ENCODE results near the gene CHADL.
"Not testable (repeated sequence)": the region's sequence is repeated elsewhere in the genome, so short reads cannot be mapped to it uniquely, and the experiment has no call there.

CHADL gene

GRCh38 chr22:41181349-41182241 lies 59.1 kb downstream of the CHADL start:
- Histone ChIP-seq H3F3A (ENCODE audit: low read depth) (no peaks in the 10 kb centered on the region; the same call in 1 of the 2 replicates), H3K9me2 (replicated peaks; ENCODE audit: low read depth, low read length) (no peaks in the 10 kb centered on the region), H3K9ac (ENCODE audit: low read depth, low read length, poor library complexity, severe bottlenecking) (no peak overlapping the region), H2AFZ (ENCODE audit: low read length) (no peak overlapping the region), H3K4me1 (ENCODE audit: insufficient read depth, low read length, poor library complexity, severe bottlenecking) (no peaks in the 10 kb centered on the region), H4K20me1 (ENCODE audit: insufficient read depth, low read length, poor library complexity, severe bottlenecking) (no peaks in the 10 kb centered on the region), H3K4me3 (ENCODE audit: low read length, poor library complexity, severe bottlenecking) (no peak overlapping the region), H3K4me2 (ENCODE audit: low read depth, low read length, poor library complexity, severe bottlenecking) (no peak overlapping the region), H3K9me3 (ENCODE audit: insufficient read depth, low read depth, low read length) (no peaks in the 10 kb centered on the region), H3K36me3 (ENCODE audit: insufficient read depth, low read length) (peaks cover 35% of the 10 kb centered on the region; the same call in 1 of the 2 replicates), H3K27me3 (ENCODE audit: insufficient read depth, low read length, poor library complexity, severe bottlenecking) (no peaks in the 10 kb centered on the region), H3K79me2 (ENCODE audit: insufficient read depth, low read length) (no peaks in the 10 kb centered on the region)
- no peak for TF ChIP-seq CTCF (conservative IDR thresholded peaks at IDR 0.05; ENCODE audit: low read length)
- no peak for TF ChIP-seq EZH2phosphoT487 (IDR thresholded peaks at IDR 0.05; ENCODE audit: borderline replicate concordance)

GRCh38 chr22:41180926-41181325 lies 59.8 kb downstream of the CHADL start:
- Histone ChIP-seq H3K9ac (ENCODE audit: low read depth, low read length, poor library complexity, severe bottlenecking) (no peak overlapping the region), H3K9me2 (replicated peaks; ENCODE audit: low read depth, low read length) (no peaks in the 10 kb centered on the region), H2AFZ (ENCODE audit: low read length) (no peak overlapping the region), H3K9me3 (ENCODE audit: insufficient read depth, low read depth, low read length) (no peaks in the 10 kb centered on the region), H3K4me2 (ENCODE audit: low read depth, low read length, poor library complexity, severe bottlenecking) (no peak overlapping the region), H3K79me2 (ENCODE audit: insufficient read depth, low read length) (no peaks in the 10 kb centered on the region), H4K20me1 (ENCODE audit: insufficient read depth, low read length, poor library complexity, severe bottlenecking) (no peaks in the 10 kb centered on the region), H3K27me3 (ENCODE audit: insufficient read depth, low read length, poor library complexity, severe bottlenecking) (no peaks in the 10 kb centered on the region), H3F3A (ENCODE audit: low read depth) (no peaks in the 10 kb centered on the region; the same call in 1 of the 2 replicates), H3K4me1 (ENCODE audit: insufficient read depth, low read length, poor library complexity, severe bottlenecking) (no peaks in the 10 kb centered on the region), H3K36me3 (ENCODE audit: insufficient read depth, low read length) (peaks cover 42% of the 10 kb centered on the region; the same call in 1 of the 2 replicates), H3K4me3 (ENCODE audit: low read length, poor library complexity, severe bottlenecking) (no peak overlapping the region)
- TF ChIP-seq CTCF (conservative IDR thresholded peaks at IDR 0.05; ENCODE audit: low read length) (no peak), EZH2phosphoT487 (IDR thresholded peaks at IDR 0.05; ENCODE audit: borderline replicate concordance) (no peak)

GRCh38 chr22:41180362-41180761 lies 60.4 kb downstream of the CHADL start:
- H3F3A ChIP-seq (ENCODE audit: low read depth); H3K4me2 ChIP-seq (ENCODE audit: low read depth, low read length, poor library complexity, severe bottlenecking); H3K9me3 ChIP-seq (ENCODE audit: insufficient read depth, low read depth, low read length); H3K79me2 ChIP-seq (ENCODE audit: insufficient read depth, low read length); H3K9ac ChIP-seq (ENCODE audit: low read depth, low read length, poor library complexity, severe bottlenecking); H3K4me3 ChIP-seq (ENCODE audit: low read length, poor library complexity, severe bottlenecking); H4K20me1 ChIP-seq (ENCODE audit: insufficient read depth, low read length, poor library complexity, severe bottlenecking); H2AFZ ChIP-seq (ENCODE audit: low read length); H3K27me3 ChIP-seq (ENCODE audit: insufficient read depth, low read length, poor library complexity, severe bottlenecking); H3K4me1 ChIP-seq (ENCODE audit: insufficient read depth, low read length, poor library complexity, severe bottlenecking); H3K9me2 ChIP-seq (replicated peaks; ENCODE audit: low read depth, low read length): not testable (repeated sequence)
- peaks cover 47% of the 10 kb centered on the region; the same call in 1 of the 2 replicates for H3K36me3 ChIP-seq (ENCODE audit: insufficient read depth, low read length)
